ENCODE measurements around the gene HMOX2. TPM values are rescaled to one million over a fixed set of nuclear protein-coding genes. Genes with fewer than 3 reads are reported as not detected.

The HMOX2 gene
- total and polyA plus RNA-seq, 8 donors, result 12.8 to 29.6 (median 19.8) TPM

- WGBS, 2 donors, result 41 to 42% methylated on average over 4 of the region's 4 CpGs
- H3K27ac ChIP-seq, result no peak overlapping the region
- H3K4me1 ChIP-seq, result no peaks in the 10 kb centered on the region
- H3K27me3 ChIP-seq, result no peaks in the 10 kb centered on the region
- no peak overlapping the region for H3K4me3 ChIP-seq
- DNase-seq (peak in 1 of 6 donors; percentile 13), ATAC-seq (no peak), FAIRE-seq (no peak)
- no peaks in the 10 kb centered on the region for H3K9me3 ChIP-seq
- intact Hi-C loops (cut with DNase I), result no loop called here
- TF ChIP-seq, protein P1, sequence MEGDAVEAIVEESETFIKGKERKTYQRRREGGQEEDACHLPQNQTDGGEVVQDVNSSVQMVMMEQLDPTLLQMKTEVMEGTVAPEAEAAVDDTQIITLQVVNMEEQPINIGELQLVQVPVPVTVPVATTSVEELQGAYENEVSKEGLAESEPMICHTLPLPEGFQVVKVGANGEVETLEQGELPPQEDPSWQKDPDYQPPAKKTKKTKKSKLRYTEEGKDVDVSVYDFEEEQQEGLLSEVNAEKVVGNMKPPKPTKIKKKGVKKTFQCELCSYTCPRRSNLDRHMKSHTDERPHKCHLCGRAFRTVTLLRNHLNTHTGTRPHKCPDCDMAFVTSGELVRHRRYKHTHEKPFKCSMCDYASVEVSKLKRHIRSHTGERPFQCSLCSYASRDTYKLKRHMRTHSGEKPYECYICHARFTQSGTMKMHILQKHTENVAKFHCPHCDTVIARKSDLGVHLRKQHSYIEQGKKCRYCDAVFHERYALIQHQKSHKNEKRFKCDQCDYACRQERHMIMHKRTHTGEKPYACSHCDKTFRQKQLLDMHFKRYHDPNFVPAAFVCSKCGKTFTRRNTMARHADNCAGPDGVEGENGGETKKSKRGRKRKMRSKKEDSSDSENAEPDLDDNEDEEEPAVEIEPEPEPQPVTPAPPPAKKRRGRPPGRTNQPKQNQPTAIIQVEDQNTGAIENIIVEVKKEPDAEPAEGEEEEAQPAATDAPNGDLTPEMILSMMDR (IDR thresholded peaks at IDR 0.05), result no peak
- no peaks in the 10 kb centered on the region for H3K36me3 ChIP-seq
Measured at GRCh38 chr16:4550591-4550990, 74.4 kb downstream of the HMOX2 start.

DNA sequence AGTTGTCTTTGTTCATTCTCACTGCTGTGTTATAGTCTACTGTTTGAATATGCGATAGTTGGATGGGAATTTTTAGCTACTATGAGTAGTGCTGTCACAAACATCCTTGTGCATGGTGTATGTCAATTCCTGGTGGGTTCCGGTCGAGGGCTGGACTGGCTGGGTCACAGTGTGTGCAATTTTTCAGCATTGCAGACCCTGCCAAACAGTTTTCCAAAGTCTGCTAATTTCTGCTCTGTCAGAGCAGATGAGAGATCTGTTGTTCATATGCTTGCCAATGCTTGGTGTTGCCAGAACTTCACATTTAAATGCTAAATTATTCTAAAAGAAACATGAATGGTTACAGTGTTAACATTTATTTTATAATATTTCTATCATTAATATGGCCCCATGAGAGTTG, 76.3 kb downstream of the HMOX2 start:
- no peak for FAIRE-seq
- Histone ChIP-seq H3K9me3 (no peaks in the 10 kb centered on the region), H3K4me1 (no peaks in the 10 kb centered on the region), H3K27me3 (no peaks in the 10 kb centered on the region), H3K4me3 (no peak overlapping the region), H3K36me3 (no peaks in the 10 kb centered on the region), H3K27ac (no peak overlapping the region)
- WGBS, 2 donors, result 70 to 75% methylated on average over 3 of the region's 3 CpGs
- TF ChIP-seq, protein P1 (IDR thresholded peaks at IDR 0.05), result no peak
- no peak for ATAC-seq
- intact Hi-C loops (cut with DNase I), result no loop called here
- DNase-seq, result no peak

GRCh38 chr16:4556112-4556511, 79.9 kb downstream of the HMOX2 start, which contains the start of gene C16orf96:
Gene C16orf96 (plus strand): TSS chr16:4556340. CDS start chr16:4556490, 150 bp downstream.
- intact Hi-C loops (cut with DNase I), result no loop called here
- WGBS, 2 donors, result 85% methylated on average over 4 of the region's 4 CpGs
- Histone ChIP-seq H3K27me3 (no peaks in the 10 kb centered on the region), H3K4me3 (no peak within 1 kb of the TSS), H3K36me3 (no peaks in the 10 kb centered on the region), H3K4me1 (no peaks in the 10 kb centered on the region), H3K27ac (no peak within 1 kb of the TSS), H3K9me3 (no peaks in the 10 kb centered on the region)
- TF ChIP-seq, protein P1 (IDR thresholded peaks at IDR 0.05), result no peak
- no peak for FAIRE-seq
- no peak for ATAC-seq
- DNase-seq, result no peak

DNA sequence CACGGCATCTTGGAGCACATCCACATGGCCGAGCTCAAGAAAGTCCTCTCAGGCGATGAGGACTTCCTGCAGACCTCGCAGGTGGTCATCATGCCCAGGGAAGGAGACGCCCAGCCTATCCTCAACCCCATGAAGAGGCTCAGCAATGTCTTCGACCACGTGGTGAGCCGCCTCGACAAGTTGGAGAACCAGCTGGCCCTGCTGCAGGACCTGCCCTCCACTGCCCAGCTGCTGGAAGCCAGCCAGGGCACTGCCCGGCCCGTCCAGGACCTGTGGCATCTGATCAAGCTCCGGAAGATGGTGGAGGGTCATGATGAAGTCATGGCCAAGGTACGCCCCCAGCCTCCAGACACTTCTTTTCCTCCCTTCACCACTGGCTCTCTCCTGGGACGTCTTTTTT, 80.4 kb downstream of the HMOX2 start:
- Histone ChIP-seq H3K4me1 (no peaks in the 10 kb centered on the region), H3K4me3 (no peak overlapping the region), H3K27ac (no peak overlapping the region), H3K9me3 (no peaks in the 10 kb centered on the region), H3K36me3 (no peaks in the 10 kb centered on the region), H3K27me3 (no peaks in the 10 kb centered on the region)
- intact Hi-C loops (cut with DNase I), result no loop called here
- WGBS, 2 donors, result 73 to 76% methylated on average over 14 of the region's 14 CpGs
- DNase-seq (peak in 1 of 6 donors; percentile 43), FAIRE-seq (no peak), ATAC-seq (no peak)
- TF ChIP-seq, protein P1 (IDR thresholded peaks at IDR 0.05), result no peak

DNA sequence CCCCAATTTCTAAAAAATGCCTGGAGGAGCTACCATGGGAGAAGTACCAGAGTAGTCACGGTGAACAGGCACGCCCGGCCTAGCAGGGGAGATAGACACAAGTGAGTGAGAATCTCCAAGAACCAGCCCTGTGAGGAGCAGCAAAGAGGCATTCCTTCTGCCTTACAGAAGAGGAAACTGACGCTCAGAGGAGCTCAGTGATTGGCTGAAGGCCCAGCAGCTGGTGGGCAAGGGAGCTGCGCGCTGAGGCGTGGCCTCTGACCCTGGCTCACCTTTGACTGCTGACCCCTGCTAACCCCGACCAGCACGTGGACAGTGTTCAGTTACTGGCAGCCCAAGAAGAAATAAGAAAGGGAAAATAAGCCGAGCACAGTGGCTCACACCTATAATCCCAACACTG, 81.8 kb downstream of the HMOX2 start:
- Histone ChIP-seq H3K4me1 (no peaks in the 10 kb centered on the region), H3K36me3 (no peaks in the 10 kb centered on the region), H3K4me3 (no peak overlapping the region), H3K27me3 (no peaks in the 10 kb centered on the region), H3K27ac (no peak overlapping the region), H3K9me3 (no peaks in the 10 kb centered on the region)
- intact Hi-C loops (cut with DNase I), result no loop called here
- peak in 1 of 6 donors; percentile 30 for DNase-seq
- no peak for FAIRE-seq
- 85 to 88% methylated on average over 10 of the region's 10 CpGs for WGBS, 2 donors
- no peak for ATAC-seq
- TF ChIP-seq, protein P1 (IDR thresholded peaks at IDR 0.05), result no peak

Other genes starting within 250 kb of the HMOX2 start
- gene SRL, start 234.3 kb upstream of the HMOX2 start, total RNA-seq, result under 1 TPM; 0.12 to 0.24 (median 0.19) TPM
- under 1 TPM; 0.40 to 0.42 TPM for gene SRL, start 234.3 kb upstream of the HMOX2 start, polyA plus RNA-seq
- gene TFAP4, start 203.4 kb upstream of the HMOX2 start, total RNA-seq, result 10 to 100 TPM in 4 of 6 donors, 1 to 10 TPM in 2; 8.6 to 17.9 (median 12.9) TPM
- gene TFAP4, start 203.4 kb upstream of the HMOX2 start, polyA plus RNA-seq, result 10 to 100 TPM in 1 of 2 donors, 1 to 10 TPM in 1; 6.1 to 10.7 TPM
- gene GLIS2, start 160.3 kb upstream of the HMOX2 start, total RNA-seq, result 10 to 100 TPM in 4 of 6 donors, 1 to 10 TPM in 2; 5.5 to 14.9 (median 10.9) TPM
- 10 to 100 TPM in 1 of 2 donors, 1 to 10 TPM in 1; 7.3 to 15.1 TPM for gene GLIS2, start 160.3 kb upstream of the HMOX2 start, polyA plus RNA-seq
- 10 to 100 TPM; 12.2 to 29.6 (median 22.7) TPM for gene PAM16, start 125.1 kb upstream of the HMOX2 start, total RNA-seq
- gene PAM16, start 125.1 kb upstream of the HMOX2 start, polyA plus RNA-seq, result 100 to 1,000 TPM in 1 of 2 donors, 10 to 100 TPM in 1; 69.6 to 106 TPM
- 10 to 100 TPM in 1 of 6 donors, 1 to 10 TPM in 5; 3.1 to 10.1 (median 7.9) TPM for gene VASN, start 104.5 kb upstream of the HMOX2 start, total RNA-seq
- 10 to 100 TPM in 1 of 2 donors, 1 to 10 TPM in 1; 9.0 to 14.8 TPM for gene VASN, start 104.5 kb upstream of the HMOX2 start, polyA plus RNA-seq
- 10 to 100 TPM in 4 of 6 donors, 1 to 10 TPM in 2; 8.4 to 21.4 (median 14.2) TPM for gene CORO7, start 59.8 kb upstream of the HMOX2 start, total RNA-seq
- 10 to 100 TPM; 26.7 to 29.6 TPM for gene CORO7, start 59.8 kb upstream of the HMOX2 start, polyA plus RNA-seq
- gene DNAJA3, start 50.5 kb upstream of the HMOX2 start, total RNA-seq, result 10 to 100 TPM; 21.0 to 33.7 (median 21.5) TPM
- gene DNAJA3, start 50.5 kb upstream of the HMOX2 start, polyA plus RNA-seq, result 10 to 100 TPM; 20.3 to 23.0 TPM
- gene NMRAL1, start 1.8 kb upstream of the HMOX2 start, total RNA-seq, result 10 to 100 TPM; 21.9 to 40.0 (median 24.3) TPM
- gene NMRAL1, start 1.8 kb upstream of the HMOX2 start, polyA plus RNA-seq, result 10 to 100 TPM; 74.9 to 84.7 TPM
- gene CDIP1, start 62.4 kb downstream of the HMOX2 start, total RNA-seq, result 10 to 100 TPM; 16.3 to 20.1 (median 18.9) TPM
- 10 to 100 TPM; 13.6 to 24.4 TPM for gene CDIP1, start 62.4 kb downstream of the HMOX2 start, polyA plus RNA-seq
- under 1 TPM; 0.28 to 0.47 (median 0.34) TPM for gene C16orf96, start 79.9 kb downstream of the HMOX2 start, total RNA-seq
- gene C16orf96, start 79.9 kb downstream of the HMOX2 start, polyA plus RNA-seq, result under 1 TPM; 0.30 to 0.31 TPM
- gene UBALD1, start 138.5 kb downstream of the HMOX2 start, total RNA-seq, result 10 to 100 TPM in 5 of 6 donors, 1 to 10 TPM in 1; 9.1 to 19.4 (median 14.3) TPM
- gene UBALD1, start 138.5 kb downstream of the HMOX2 start, polyA plus RNA-seq, result 10 to 100 TPM; 29.3 to 42.5 TPM
- 10 to 100 TPM; 29.0 to 43.8 (median 33.0) TPM for gene MGRN1, start 148.4 kb downstream of the HMOX2 start, total RNA-seq
- 10 to 100 TPM; 17.2 to 29.9 TPM for gene MGRN1, start 148.4 kb downstream of the HMOX2 start, polyA plus RNA-seq
- gene NUDT16L1, start 217.2 kb downstream of the HMOX2 start, total RNA-seq, result 10 to 100 TPM in 5 of 6 donors, 1 to 10 TPM in 1; 7.0 to 16.5 (median 12.8) TPM
- 10 to 100 TPM; 17.3 to 32.3 TPM for gene NUDT16L1, start 217.2 kb downstream of the HMOX2 start, polyA plus RNA-seq

Data from pancreas (tissue), 10 donors.